Activated CD4-positive, alpha-beta T cell treated with anti-CD3 and anti-CD28 coated beads, Interleukin-2, amount 10 ng/mL, durations not matched to agents 7 days and 5 days (primary cell): Measurements from ENCODE around the gene RABGGTA. TPM values are rescaled to one million over a fixed set of nuclear protein-coding genes. Genes with fewer than 3 reads are reported as not detected.
"Not testable (repeated sequence)": the region's sequence is repeated elsewhere in the genome, so short reads cannot be mapped to it uniquely, and the experiment has no call there.

ENCODE experiments used
- CTCF ChIA-PET: fragments of 350-600 bp; sonication (Branson Sonifier 250); formaldehyde crosslinking; loops from one replicate; lab custom pipeline; 2021; ENCODE audit warnings: antibody characterized with exemption; lab: Charles Lee
- POLR2A ChIA-PET: fragments of 350-600 bp; sonication (Branson Sonifier 250); formaldehyde crosslinking; loops from one replicate; lab custom pipeline; 2021; ENCODE audit warnings: antibody characterized with exemption; lab: Charles Lee
- DNase-seq: peaks from one replicate; pipeline ENCODE4 v3.0.0-alpha.2; 2020
- H3K27ac Mint-ChIP-seq: one replicate; pipeline ENCODE4 v1.8.0; 2021; ENCODE audit warnings: mild to moderate bottlenecking, moderate library complexity, mixed read lengths
- H3K27me3 Mint-ChIP-seq: one replicate; pipeline ENCODE4 v1.8.0; 2021; ENCODE audit warnings: mixed read lengths
- H3K36me3 Mint-ChIP-seq: one replicate; pipeline ENCODE4 v1.8.0; 2021; ENCODE audit warnings: low read depth, mixed read lengths
- H3K4me1 Mint-ChIP-seq: one replicate; pipeline ENCODE4 v1.8.0; 2021; ENCODE audit warnings: mixed read lengths
- H3K4me3 Mint-ChIP-seq: one replicate; pipeline ENCODE4 v1.8.0; 2021; ENCODE audit warnings: mild to moderate bottlenecking, moderate library complexity, mixed read lengths
- H3K9me3 Mint-ChIP-seq: one replicate; pipeline ENCODE4 v1.8.0; 2021; ENCODE audit warnings: mixed read lengths
- total RNA-seq, 2 experiments: library from RNA; stranded (reverse); gene quantifications; one replicate each; pipeline ENCODE4 v1.2.3, GENCODE V29; 2021

RABGGTA gene
- total RNA-seq, 2 experiments from 2014 or later: 54.8 to 55.0 TPM

GRCh38 chr14:24232645-24233537 lies 38.5 kb downstream of the RABGGTA start, which contains the start of gene GMPR2:
Gene GMPR2 (plus strand): TSS chr14:24232929. CDS start chr14:24233254, 325 bp downstream.
- Mint-ChIP-seq H3K27ac (peak within 1 kb of the TSS; percentile 93), H3K4me3 (peak within 1 kb of the TSS; percentile 97), H3K9me3 (no peaks in the 10 kb centered on the region), H3K36me3 (peaks cover 39% of the 10 kb centered on the region), H3K4me1 (peaks cover 61% of the 10 kb centered on the region), H3K27me3 (no peaks in the 10 kb centered on the region)
- CTCF ChIA-PET: interaction anchor here (0.8 to 2.3 kb wide), 3 partner anchors 10 to 17 kb away, joined by 3 to 14 read pairs (median 4); partner anchors contain the start of genes MDP1 and TINF2
- POLR2A ChIA-PET: interaction anchor here (0.7 to 1.2 kb wide), 2 partner anchors 10 to 38 kb away, joined by 3 to 5 read pairs; partner anchors contain the start of gene TINF2
- peak; percentile 35 for DNase-seq

DNA sequence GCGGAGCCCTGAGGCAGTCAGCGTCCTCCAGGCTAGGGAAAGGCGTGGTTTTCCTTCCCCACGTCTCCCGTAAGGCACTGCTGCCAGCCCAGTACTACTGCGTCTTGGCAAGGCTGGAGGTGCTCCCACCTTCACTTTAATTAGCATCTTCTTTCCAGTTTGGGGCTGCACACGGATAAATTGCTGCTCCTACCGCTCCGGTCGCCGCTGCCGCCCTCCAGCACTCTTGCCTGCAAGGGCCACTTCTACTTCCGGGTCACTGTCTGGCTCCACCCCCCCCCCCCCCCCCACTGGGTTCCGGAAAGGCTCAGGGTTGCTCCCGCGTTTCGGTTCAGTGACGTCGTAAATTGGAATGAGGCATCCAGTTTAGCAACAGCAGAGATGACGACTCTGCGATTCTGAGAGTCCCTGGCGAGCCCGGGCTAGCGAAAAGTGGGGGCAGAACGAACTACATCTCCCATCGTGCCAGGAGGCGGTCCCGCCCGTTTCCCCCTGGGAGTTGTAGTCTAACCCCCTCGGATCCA lies 39.2 kb downstream of the RABGGTA start, which contains the start of gene NEDD8:
NEDD8 (minus strand) TSS at position 247 of the 524 bp plus-strand sequence; CDS start at position 147, 100 bp downstream.
- H3K4me3 Mint-ChIP-seq: peak within 1 kb of the TSS; percentile 97
- peaks cover 61% of the 10 kb centered on the region for H3K4me1 Mint-ChIP-seq
- H3K36me3 Mint-ChIP-seq: peaks cover 36% of the 10 kb centered on the region
- ChIA-PET POLR2A (interaction anchor here (1.2 kb wide), 1 partner anchor 10 kb away, joined by 5 read pairs; the partner anchor contains the start of gene TINF2), CTCF (interaction anchor here (1.4 to 2.3 kb wide), 2 partner anchors 10 to 12 kb away, joined by 3 to 14 read pairs; partner anchors contain the start of gene TINF2)
- no peaks in the 10 kb centered on the region for H3K27me3 Mint-ChIP-seq
- no peaks in the 10 kb centered on the region for H3K9me3 Mint-ChIP-seq
- peak within 1 kb of the TSS; percentile 93 for H3K27ac Mint-ChIP-seq
- peak; percentile 91 for DNase-seq

DNA sequence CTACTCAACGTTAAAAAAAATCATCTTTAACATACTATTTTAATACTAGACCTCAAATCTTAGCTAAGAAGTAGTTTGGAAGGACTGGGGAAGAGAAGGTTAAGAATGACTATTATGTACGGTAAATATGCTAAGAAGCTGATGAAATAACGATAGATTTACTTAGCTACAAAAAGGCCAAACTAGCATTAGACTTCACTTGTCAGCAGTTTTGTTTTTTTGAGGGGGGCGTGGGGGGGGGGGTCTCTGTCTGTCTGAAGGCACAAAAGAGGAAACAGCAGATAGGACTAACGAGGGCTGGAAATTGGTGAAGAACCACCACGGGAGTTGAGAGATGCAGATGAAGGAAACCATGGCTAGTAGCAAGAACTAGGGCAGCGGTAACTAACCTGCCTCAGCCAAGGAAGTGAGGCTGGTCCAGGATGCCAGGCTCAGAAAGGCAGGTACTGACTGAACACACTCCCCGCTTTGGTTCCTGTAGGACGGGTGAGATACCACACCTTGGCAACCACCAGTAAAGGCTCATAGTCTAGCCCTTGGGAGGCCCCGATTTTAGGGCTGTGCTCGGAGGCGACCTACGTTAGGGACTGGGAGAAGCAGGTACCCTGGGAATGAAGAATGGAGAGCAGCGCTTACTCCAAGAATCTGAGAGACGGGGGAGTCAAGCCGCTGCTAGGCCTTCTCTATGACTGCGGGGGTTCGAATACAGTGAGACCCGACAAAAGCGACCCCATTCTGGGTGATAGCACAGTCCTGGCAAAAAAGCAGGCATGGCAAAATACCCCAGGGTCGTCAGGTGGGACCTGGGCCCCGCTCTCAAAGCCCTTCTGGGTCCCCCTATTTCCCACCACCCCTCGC lies 39.9 kb downstream of the RABGGTA start:
- no peaks in the 10 kb centered on the region for H3K9me3 Mint-ChIP-seq
- H3K27me3 Mint-ChIP-seq: no peaks in the 10 kb centered on the region
- peak overlapping the region; percentile 93 for H3K27ac Mint-ChIP-seq
- peaks cover 60% of the 10 kb centered on the region for H3K4me1 Mint-ChIP-seq
- DNase-seq: peak; percentile 35
- peaks cover 30% of the 10 kb centered on the region for H3K36me3 Mint-ChIP-seq
- H3K4me3 Mint-ChIP-seq: peak overlapping the region; percentile 97
- ChIA-PET CTCF (interaction anchor here (0.6 to 1.3 kb wide), 4 partner anchors 8 to 43 kb away, joined by 3 read pairs; partner anchors contain the start of gene IPO4), POLR2A (interaction anchor here (0.6 to 1.2 kb wide), 2 partner anchors 11 to 73 kb away, joined by 5 to 6 read pairs; partner anchors contain the start of gene TINF2)

DNA sequence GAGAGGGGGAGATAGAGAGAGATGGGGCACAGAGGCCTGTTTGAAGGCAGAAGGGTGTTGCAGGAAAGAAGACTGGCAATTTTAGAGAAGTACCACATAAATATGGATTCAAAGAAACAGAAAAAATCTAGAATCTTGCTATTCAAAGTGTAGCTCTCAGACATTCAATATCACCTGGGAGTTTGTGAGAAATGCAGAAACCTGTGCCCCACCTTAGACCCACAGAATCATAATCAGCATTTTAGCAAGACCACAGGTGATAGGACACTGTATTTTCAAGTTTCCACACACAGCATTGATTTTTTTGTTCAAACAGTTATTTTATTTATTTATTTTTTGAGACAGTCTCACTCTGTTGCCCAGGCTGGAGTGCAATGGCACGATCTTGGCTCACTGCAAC lies 42.5 kb downstream of the RABGGTA start:
- H3K4me1 Mint-ChIP-seq: peaks cover 42% of the 10 kb centered on the region
- peak overlapping the region; percentile 54 for H3K27ac Mint-ChIP-seq
- no peaks in the 10 kb centered on the region for H3K9me3 Mint-ChIP-seq
- CTCF ChIA-PET: interaction anchor here (0.8 to 1.2 kb wide), 4 partner anchors 9 to 25 kb away, joined by 3 to 5 read pairs (median 4); partner anchors contain the start of genes MDP1 and TINF2
- DNase-seq: no peak
- H3K27me3 Mint-ChIP-seq: no peaks in the 10 kb centered on the region
- peaks cover 14% of the 10 kb centered on the region for H3K36me3 Mint-ChIP-seq
- POLR2A ChIA-PET: interaction anchor here (0.7 kb wide), 1 partner anchor 66 kb away, joined by 6 read pairs; no protein-coding TSS in a partner anchor
- no peak overlapping the region for H3K4me3 Mint-ChIP-seq

DNA sequence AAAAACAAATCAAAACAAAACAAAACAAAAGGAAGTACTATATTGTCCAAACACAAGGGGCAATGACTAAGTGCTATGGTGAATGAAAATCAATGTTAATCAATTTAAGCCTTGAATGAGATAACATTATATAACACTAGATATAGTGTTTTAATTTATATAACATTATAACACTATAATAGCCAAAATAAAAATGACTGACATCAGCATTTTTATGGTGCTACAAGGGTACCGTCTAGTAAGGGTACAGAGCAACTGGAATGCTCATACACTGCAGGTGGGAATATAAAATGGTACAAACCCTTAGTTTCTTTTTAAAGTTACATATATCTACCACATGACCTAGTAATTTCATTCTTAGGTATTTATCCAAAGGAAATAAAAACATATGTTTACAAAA lies 44.9 kb downstream of the RABGGTA start:
- Mint-ChIP-seq H3K27me3 (no peaks in the 10 kb centered on the region), H3K4me1 (peaks cover 31% of the 10 kb centered on the region), H3K4me3 (no peak overlapping the region), H3K36me3 (peaks cover 13% of the 10 kb centered on the region), H3K9me3 (no peaks in the 10 kb centered on the region), H3K27ac (no peak overlapping the region)
- ChIA-PET POLR2A (no interaction called here), CTCF (interaction anchor here (1.2 to 1.5 kb wide), 2 partner anchors 16 to 71 kb away, joined by 6 to 7 read pairs; partner anchors contain the start of gene TINF2)
- no peak for DNase-seq

GRCh38 chr14:24224618-24225071 lies 46.8 kb downstream of the RABGGTA start:
- Mint-ChIP-seq H3K9me3 (no peaks in the 10 kb centered on the region), H3K27ac (no peak overlapping the region), H3K4me1 (peaks cover 21% of the 10 kb centered on the region), H3K36me3 (peaks cover 13% of the 10 kb centered on the region), H3K27me3 (no peaks in the 10 kb centered on the region), H3K4me3 (no peak overlapping the region)
- CTCF ChIA-PET: interaction anchor here (1.6 kb wide), 1 partner anchor 18 kb away, joined by 5 read pairs; the partner anchor contains the start of gene TINF2
- POLR2A ChIA-PET: no interaction called here
- DNase-seq: no peak

DNA sequence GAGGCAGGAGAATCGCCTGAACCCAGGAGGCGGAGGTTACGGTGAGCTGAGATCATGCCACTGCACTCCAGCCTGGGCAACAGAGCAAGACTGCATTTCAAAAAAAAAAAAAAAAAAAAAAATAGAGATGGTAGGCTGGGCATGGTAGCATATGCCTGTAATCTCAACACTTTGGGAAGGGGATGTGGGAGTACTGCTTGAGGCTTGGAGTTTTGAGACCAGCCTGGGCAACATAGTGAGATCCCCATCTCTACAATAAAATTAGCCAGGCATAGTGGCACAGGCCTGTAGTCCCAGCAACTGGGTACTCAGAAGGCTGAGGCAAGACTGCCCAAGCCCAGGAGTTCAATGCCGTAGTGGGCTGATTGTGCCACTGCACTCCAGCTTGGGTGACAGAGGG lies 48.4 kb downstream of the RABGGTA start:
- not testable (repeated sequence) for H3K27me3 Mint-ChIP-seq, DNase-seq, H3K4me3 Mint-ChIP-seq, H3K27ac Mint-ChIP-seq, H3K9me3 Mint-ChIP-seq
- ChIA-PET POLR2A (interaction anchor here (0.7 kb wide), 1 partner anchor 13 kb away, joined by 3 read pairs; no protein-coding TSS in a partner anchor), CTCF (interaction anchor here (0.6 to 1.6 kb wide), 2 partner anchors 8 to 19 kb away, joined by 3 to 5 read pairs; partner anchors contain the start of gene TINF2)
- H3K4me1 Mint-ChIP-seq: peaks cover 17% of the 10 kb centered on the region
- H3K36me3 Mint-ChIP-seq: peaks cover 17% of the 10 kb centered on the region

DNA sequence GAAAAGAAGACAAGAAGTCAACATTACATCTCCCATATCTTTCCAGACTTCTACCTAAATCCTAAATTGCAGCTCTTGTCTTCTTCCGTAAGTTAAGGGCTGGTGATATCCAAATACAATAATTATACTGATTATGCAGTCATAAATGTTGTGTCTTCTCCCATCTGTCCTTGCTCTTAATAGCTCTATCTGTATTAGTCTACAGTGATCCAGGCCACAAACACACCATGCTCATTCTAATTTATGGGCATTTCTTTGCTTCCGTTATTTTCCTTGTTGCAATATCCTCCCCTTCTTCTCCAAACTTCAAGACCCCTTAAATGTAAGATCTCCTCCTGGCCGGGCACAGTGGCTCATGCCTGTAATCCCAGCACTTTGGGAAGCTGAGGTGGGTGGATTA lies 51.9 kb downstream of the RABGGTA start:
- DNase-seq: no peak
- POLR2A ChIA-PET: no interaction called here
- peaks cover 14% of the 10 kb centered on the region for H3K36me3 Mint-ChIP-seq
- no peak overlapping the region for H3K4me3 Mint-ChIP-seq
- H3K9me3 Mint-ChIP-seq: no peaks in the 10 kb centered on the region
- H3K4me1 Mint-ChIP-seq: peaks cover 26% of the 10 kb centered on the region
- H3K27me3 Mint-ChIP-seq: no peaks in the 10 kb centered on the region
- CTCF ChIA-PET: interaction anchor here (0.9 to 2.1 kb wide), 8 partner anchors 8 to 212 kb away, joined by 3 to 14 read pairs (median 4); partner anchors contain the start of genes GMPR2 and TINF2
- no peak overlapping the region for H3K27ac Mint-ChIP-seq

GRCh38 chr14:24219080-24219479 lies 52.3 kb downstream of the RABGGTA start:
- DNase-seq: no peak
- H3K27ac Mint-ChIP-seq: no peak overlapping the region
- H3K4me1 Mint-ChIP-seq: peaks cover 29% of the 10 kb centered on the region
- CTCF ChIA-PET: interaction anchor here (0.9 to 2.1 kb wide), 6 partner anchors 8 to 212 kb away, joined by 3 to 14 read pairs (median 4); partner anchors contain the start of gene TINF2
- no peak overlapping the region for H3K4me3 Mint-ChIP-seq
- H3K36me3 Mint-ChIP-seq: peaks cover 12% of the 10 kb centered on the region
- H3K9me3 Mint-ChIP-seq: no peaks in the 10 kb centered on the region
- POLR2A ChIA-PET: no interaction called here
- no peaks in the 10 kb centered on the region for H3K27me3 Mint-ChIP-seq

DNA sequence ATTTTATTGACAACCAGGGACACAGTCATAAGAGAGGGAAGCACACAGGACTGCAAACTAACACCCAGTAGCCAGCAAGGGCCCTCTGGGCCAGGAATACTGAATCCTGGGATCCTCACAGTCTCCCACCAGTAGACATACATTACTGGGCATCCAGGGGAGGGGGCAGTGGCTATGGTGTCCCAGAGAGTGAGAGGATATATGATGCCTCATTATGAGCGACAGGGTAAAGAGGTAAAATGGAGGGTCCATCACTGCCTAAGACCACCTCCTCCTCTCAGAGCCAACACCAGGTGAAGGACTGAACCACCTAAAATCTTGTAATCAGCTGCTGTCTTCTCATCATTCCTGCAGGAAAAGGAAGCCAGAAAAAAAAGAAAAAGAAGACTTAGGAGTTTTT lies 54.5 kb downstream of the RABGGTA start:
- H3K4me3 Mint-ChIP-seq, H3K9me3 Mint-ChIP-seq, DNase-seq, H3K27me3 Mint-ChIP-seq, POLR2A ChIA-PET: not testable (repeated sequence)
- CTCF ChIA-PET: interaction anchor here (1.4 to 2.4 kb wide), 5 partner anchors 11 to 80 kb away, joined by 5 to 20 read pairs (median 7); partner anchors contain the start of genes RABGGTA, TINF2 and TSSK4
- peaks cover 16% of the 10 kb centered on the region for H3K36me3 Mint-ChIP-seq
- H3K4me1 Mint-ChIP-seq: peaks cover 43% of the 10 kb centered on the region
- H3K27ac Mint-ChIP-seq: peak overlapping the region; percentile 95

DNA sequence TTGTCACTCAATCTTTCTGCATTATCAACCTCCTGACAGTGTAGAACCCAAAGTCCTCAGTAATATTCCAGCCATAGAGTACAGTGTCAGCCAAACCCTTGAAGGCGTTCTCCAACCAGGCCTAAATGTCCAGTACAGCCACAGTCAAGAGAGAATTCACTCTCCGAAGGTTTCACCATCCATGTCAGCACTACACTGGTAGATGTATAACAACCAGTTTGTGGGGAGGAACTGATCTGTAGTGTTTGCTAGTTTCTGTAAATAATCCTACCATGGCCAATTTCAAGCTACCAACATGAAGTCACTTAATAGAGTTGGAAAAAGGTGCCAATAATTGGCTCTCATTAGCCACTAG lies 55.1 kb downstream of the RABGGTA start:
- Mint-ChIP-seq H3K4me3 (peak overlapping the region; percentile 92), H3K27me3 (no peaks in the 10 kb centered on the region), H3K4me1 (peaks cover 49% of the 10 kb centered on the region), H3K27ac (peak overlapping the region; percentile 95), H3K36me3 (peaks cover 21% of the 10 kb centered on the region), H3K9me3 (no peaks in the 10 kb centered on the region)
- no peak for DNase-seq
- ChIA-PET POLR2A (interaction anchor here (0.6 to 1.4 kb wide), 3 partner anchors 19 to 117 kb away, joined by 3 to 7 read pairs (median 4); partner anchors contain the start of gene IPO4), CTCF (interaction anchor here (0.7 to 2.5 kb wide), 17 partner anchors 10 to 215 kb away, joined by 3 to 20 read pairs (median 5); partner anchors contain the start of genes CIDEB, GMPR2, IRF9 and RABGGTA)
